Right lung (tissue), 10 donors: ENCODE results near the gene ADCY1. TPM values are rescaled to one million over a fixed set of nuclear protein-coding genes. Genes with fewer than 3 reads are reported as not detected.
"Not testable (repeated sequence)": the region's sequence is repeated elsewhere in the genome, so short reads cannot be mapped to it uniquely, and the experiment has no call there.

ENCODE experiments used
- DNase-seq, 2 donors: peaks; one replicate each; pipeline ENCODE4 v3.0.0-alpha.2; 2013
- long read RNA-seq, 8 donors: transcript quantifications; one replicate each; lab custom pipeline, GENCODE V29; 2026
- polyA plus RNA-seq, 5 donors: library from polyadenylated mRNA; unstranded; fragments of 120-200 nt; gene quantifications; one replicate each; pipeline versions ENCODE4 v1.2.1 to v1.2.3, GENCODE V29; 2013; ENCODE audit warnings: inconsistent platforms in 1 of 5, low replicate concordance in 1 of 5; ENCODE audit not compliant: insufficient read length in 5 of 5, insufficient read depth in 1 of 5

The ADCY1 gene
- polyA plus RNA-seq, result 1 to 10 TPM; 1.9 to 2.9 (median 2.3) TPM
- long read RNA-seq, donor 1, partial matches to known transcripts, result 40 of 40 reads
- long read RNA-seq, donor 1, other reads (novel, unspliced or antisense), result 0 of 40 reads
- long read RNA-seq, donor 2, result 0 reads
- long read RNA-seq, donor 3, result 0 reads
- long read RNA-seq, donor 4, result 0 reads
- long read RNA-seq, donor 5, result 0 reads
- long read RNA-seq, donor 6, result 0 reads
- long read RNA-seq, donor 7, partial matches to known transcripts, result 74 of 82 reads
- long read RNA-seq, donor 7, other reads (novel, unspliced or antisense), result 8 of 82 reads
- long read RNA-seq, donor 8, result 0 reads

- DNase-seq, result no peak
Observed at GRCh38 chr7:45573661-45574415, at the start of gene ADCY1. TSS of gene ADCY1 (plus strand) at chr7:45574368. CDS start at chr7:45574544, 176 bp downstream.

GRCh38 chr7:45524445-45524844, 49.7 kb upstream of the ADCY1 start:
- no peak for DNase-seq

DNA sequence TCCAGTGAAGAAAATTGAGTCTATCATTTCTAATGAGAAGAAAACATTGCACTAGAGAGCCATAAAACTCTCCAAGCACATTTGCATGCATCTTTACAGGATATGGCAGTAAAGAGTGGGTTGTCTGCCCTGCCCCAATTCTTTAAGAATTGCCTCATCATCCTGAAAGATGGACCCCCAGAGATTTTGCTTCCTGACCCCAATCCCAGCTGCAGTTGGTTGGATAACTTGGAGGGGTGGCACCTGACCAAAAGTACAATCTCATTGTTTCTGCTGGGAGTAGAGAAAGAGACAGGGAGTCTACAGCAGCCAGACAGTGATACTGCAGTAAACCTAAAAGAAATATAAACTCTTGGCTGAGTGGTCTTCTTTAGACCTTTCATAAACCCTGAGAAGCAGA, 49.1 kb upstream of the ADCY1 start:
- no peak for DNase-seq

- no peak for DNase-seq
Observed at GRCh38 chr7:45543473-45543872, 30.7 kb upstream of the ADCY1 start.

DNA sequence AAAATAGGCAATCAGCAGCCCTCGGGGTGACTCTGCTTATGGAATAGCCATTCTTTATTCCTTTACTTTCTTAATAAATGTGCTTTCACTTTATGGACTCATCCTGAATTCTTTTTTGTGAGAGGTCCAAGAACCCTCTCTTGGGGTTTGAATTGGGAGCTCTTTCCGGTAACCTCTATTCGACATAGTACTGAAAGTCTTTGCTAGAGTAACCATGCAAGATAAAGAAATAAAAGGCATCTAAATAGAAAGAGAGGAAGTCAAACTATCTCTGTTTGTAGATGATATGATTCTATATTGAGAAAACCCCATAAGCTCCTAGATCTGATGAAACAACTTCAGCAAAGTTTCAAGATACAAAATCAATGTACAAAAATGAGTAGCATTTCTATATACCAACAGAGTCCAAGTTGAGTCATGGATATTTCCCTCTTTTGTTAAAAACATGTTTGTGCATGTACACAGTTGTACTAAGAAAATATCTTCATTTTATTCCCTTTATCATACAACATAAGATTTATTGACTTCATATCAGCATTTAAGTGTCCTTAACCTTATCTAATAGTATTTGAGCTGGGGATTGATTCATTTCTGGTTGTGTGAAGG, 29.0 kb upstream of the ADCY1 start:
- not testable (repeated sequence) for DNase-seq

GRCh38 chr7:45548917-45549316, 25.3 kb upstream of the ADCY1 start:
- DNase-seq, result not testable (repeated sequence)

GRCh38 chr7:45563401-45563800, 10.8 kb upstream of the ADCY1 start:
- no peak for DNase-seq

- DNase-seq, result no peak
Observed at GRCh38 chr7:45563941-45564461, 10.2 kb upstream of the ADCY1 start.

GRCh38 chr7:45564485-45564884, 9.7 kb upstream of the ADCY1 start:
- DNase-seq, result peak in 1 of 2 donors; percentile 24

DNA sequence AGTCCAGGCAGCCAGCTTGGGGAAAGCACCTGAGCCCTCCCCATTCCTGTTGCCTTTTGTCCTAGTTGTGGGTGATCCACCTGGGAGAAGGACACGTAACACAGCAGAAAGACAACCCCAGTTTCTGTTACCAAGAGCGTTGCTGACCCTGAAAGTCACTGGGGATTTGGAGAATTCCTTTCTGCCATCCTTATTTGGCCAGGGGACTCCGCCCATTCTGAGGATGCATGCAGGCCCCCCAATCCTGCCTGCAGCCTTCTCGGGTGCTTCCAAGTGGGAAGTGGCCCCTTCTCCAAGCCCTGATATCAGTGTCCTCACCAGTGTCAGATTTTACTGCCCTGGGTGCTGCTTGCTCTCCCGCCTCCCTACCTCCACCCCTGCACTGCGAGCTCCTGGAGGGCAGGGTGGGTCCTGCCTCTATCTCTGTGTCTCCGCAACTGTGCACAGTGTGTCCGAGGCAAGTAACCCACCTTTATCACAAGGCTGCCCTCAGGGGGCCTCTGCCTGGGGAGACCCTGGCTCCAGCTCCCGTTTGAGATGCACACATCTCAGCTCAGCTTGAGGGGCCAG, 9.2 kb upstream of the ADCY1 start:
- no peak for DNase-seq

- DNase-seq, result no peak
Observed at GRCh38 chr7:45566386-45566785, 7.8 kb upstream of the ADCY1 start.

DNA sequence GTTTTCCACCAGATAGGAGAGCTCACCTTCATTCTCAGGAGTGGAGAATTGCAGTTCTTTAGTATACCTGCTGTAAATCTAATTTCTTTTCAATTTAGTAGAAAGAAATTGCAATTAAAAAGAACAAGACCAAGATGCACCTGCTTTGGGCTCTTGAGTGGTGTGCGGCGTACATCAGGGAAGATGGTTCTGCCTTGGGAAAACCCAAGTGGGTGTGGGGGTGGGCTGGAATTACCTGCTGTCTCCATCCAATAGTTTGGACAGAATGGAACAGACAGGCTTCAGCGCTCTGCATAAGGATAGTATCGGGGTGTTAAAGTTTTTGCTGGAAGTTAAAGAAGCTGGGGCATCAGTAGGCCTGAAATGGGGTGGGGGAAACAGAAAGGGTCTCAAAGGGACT, 7.2 kb upstream of the ADCY1 start:
- no peak for DNase-seq

DNA sequence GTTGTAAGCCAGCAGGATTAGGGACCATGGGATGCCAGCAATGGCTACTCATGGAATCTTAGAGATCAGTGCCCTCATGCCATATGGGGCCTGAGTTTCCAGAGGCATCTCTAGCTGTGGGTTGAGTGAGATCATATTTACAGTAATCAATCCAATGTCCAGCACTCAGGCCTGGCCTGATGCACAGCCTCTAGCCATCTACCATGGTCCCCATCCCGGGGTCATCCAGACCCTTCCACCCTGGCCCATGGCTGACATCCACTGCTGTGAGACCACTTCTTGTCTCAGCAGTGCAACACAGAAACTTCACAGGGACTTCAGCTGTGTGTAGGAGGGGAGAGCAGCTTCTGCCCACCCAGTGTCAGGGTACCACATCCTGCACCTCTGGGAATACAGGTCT, 6.5 kb upstream of the ADCY1 start:
- DNase-seq, result no peak

- no peak for DNase-seq
Observed at GRCh38 chr7:45568536-45569289, 5.5 kb upstream of the ADCY1 start.

GRCh38 chr7:45569290-45569685, 4.9 kb upstream of the ADCY1 start:
- no peak for DNase-seq

- no peak for DNase-seq
Observed at GRCh38 chr7:45570797-45571196, 3.4 kb upstream of the ADCY1 start.

GRCh38 chr7:45573204-45573603, 964 bp upstream of the ADCY1 start:
- no peak for DNase-seq

DNA sequence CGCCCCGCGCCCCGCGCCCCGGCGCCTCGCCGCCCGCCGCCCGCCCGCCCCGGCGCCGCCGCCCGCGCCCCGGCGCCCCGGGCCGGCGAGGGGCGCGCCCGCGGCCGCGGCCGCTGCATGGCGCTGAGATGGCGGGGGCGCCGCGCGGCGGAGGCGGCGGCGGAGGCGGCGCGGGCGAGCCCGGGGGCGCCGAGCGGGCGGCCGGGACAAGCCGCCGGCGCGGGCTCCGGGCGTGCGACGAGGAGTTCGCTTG, 174 bp downstream of the ADCY1 start:
- DNase-seq, result no peak

GRCh38 chr7:45574669-45575500, 717 bp downstream of the ADCY1 start:
- peak; percentile 41 to 50 for DNase-seq

GRCh38 chr7:45575501-45576248, 1.5 kb downstream of the ADCY1 start:
- DNase-seq, result no peak
